ENCODE data around the gene PRIMA1. TPM values are rescaled to one million over a fixed set of nuclear protein-coding genes. Genes with fewer than 3 reads are reported as not detected.

PRIMA1 gene
- total RNA-seq, 1 experiment from 2014 or later: 0.26 TPM

- Histone ChIP-seq H3K4me3 (ENCODE audit: low read depth in 2 of 2, low read length in 2 of 2) (no peak overlapping the region), H3K36me3 (ENCODE audit: control insufficient read depth, insufficient read depth, low read length) (no peaks in the 10 kb centered on the region), H3K27ac (ENCODE audit: low read length) (no peak overlapping the region), H3K9me3 (ENCODE audit: control insufficient read depth, insufficient read depth, low read depth, low read length) (no peaks in the 10 kb centered on the region), H3K4me1 (ENCODE audit: control insufficient read depth, insufficient read depth, low read length) (no peaks in the 10 kb centered on the region), H3K27me3 (ENCODE audit: control insufficient read depth, insufficient read depth, low read length) (no peaks in the 10 kb centered on the region)
- in situ Hi-C loops (cut with HindIII; ENCODE audit: low pct_unique_long_range_greater_than_20kb, low sequenced_read_pairs) (no loop called here), intact Hi-C loops (cut with micrococcal nuclease; ENCODE audit: unreplicated experiment) (no loop called here)
- DNase-seq (ENCODE audit: low read depth, low spot score): no peak
- POLR2A ChIA-PET: no interaction called here
- CTCF ChIA-PET: no interaction called here
- ATAC-seq: no peak
- BruUV-seq (replicated peaks): no TSS peak
- TF ChIP-seq TCF7L2 (IDR thresholded peaks at IDR 0.05; ENCODE audit: low read depth, low read length): no peak
- TF ChIP-seq POLR2AphosphoS5 (IDR thresholded peaks at IDR 0.05; ENCODE audit: low read depth, low read length): no peak
- TF ChIP-seq REST (IDR thresholded peaks at IDR 0.05; ENCODE audit: insufficient read depth in 1 of 2, low read depth in 2 of 2, low read length in 1 of 2): no peak
- no peak for TF ChIP-seq SIN3A (IDR thresholded peaks at IDR 0.05; ENCODE audit: borderline replicate concordance, insufficient read depth, low read depth, low read length)
- TF ChIP-seq, protein P1, sequence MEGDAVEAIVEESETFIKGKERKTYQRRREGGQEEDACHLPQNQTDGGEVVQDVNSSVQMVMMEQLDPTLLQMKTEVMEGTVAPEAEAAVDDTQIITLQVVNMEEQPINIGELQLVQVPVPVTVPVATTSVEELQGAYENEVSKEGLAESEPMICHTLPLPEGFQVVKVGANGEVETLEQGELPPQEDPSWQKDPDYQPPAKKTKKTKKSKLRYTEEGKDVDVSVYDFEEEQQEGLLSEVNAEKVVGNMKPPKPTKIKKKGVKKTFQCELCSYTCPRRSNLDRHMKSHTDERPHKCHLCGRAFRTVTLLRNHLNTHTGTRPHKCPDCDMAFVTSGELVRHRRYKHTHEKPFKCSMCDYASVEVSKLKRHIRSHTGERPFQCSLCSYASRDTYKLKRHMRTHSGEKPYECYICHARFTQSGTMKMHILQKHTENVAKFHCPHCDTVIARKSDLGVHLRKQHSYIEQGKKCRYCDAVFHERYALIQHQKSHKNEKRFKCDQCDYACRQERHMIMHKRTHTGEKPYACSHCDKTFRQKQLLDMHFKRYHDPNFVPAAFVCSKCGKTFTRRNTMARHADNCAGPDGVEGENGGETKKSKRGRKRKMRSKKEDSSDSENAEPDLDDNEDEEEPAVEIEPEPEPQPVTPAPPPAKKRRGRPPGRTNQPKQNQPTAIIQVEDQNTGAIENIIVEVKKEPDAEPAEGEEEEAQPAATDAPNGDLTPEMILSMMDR (IDR thresholded peaks at IDR 0.05): no peak
Observed at GRCh38 chr14:93708800-93709199, 79.5 kb downstream of the PRIMA1 start.

DNA sequence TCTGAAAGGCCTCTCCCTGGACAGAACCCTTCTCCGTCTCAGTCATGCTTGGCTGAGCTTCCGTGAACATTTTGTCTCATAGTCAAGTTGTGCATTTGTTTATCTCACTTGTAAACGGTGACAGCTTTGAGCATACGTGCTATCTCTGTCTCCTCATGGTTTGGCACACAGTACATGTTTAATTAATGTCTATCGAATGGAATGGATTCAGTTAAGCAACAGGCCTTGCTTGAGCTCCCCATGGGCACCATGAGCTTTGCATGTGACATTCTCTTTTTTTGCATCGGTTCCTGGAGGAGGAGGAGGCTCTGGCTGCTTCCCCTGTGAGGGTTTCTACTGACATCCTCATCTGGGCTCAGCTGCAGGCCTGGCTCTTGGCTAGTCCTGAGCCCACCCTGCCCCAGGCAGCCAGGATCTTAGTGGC, 80.0 kb downstream of the PRIMA1 start:
- ChIA-PET POLR2A (no interaction called here), CTCF (no interaction called here)
- Histone ChIP-seq H3K4me1 (ENCODE audit: control insufficient read depth, insufficient read depth, low read length) (no peaks in the 10 kb centered on the region), H3K27ac (ENCODE audit: low read length) (no peak overlapping the region), H3K9me3 (ENCODE audit: control insufficient read depth, insufficient read depth, low read depth, low read length) (no peaks in the 10 kb centered on the region), H3K27me3 (ENCODE audit: control insufficient read depth, insufficient read depth, low read length) (no peaks in the 10 kb centered on the region), H3K4me3 (ENCODE audit: low read depth in 2 of 2, low read length in 2 of 2) (no peak overlapping the region), H3K36me3 (ENCODE audit: control insufficient read depth, insufficient read depth, low read length) (no peaks in the 10 kb centered on the region)
- intact Hi-C loops (cut with micrococcal nuclease; ENCODE audit: unreplicated experiment) (no loop called here), in situ Hi-C loops (cut with HindIII; ENCODE audit: low pct_unique_long_range_greater_than_20kb, low sequenced_read_pairs) (no loop called here)
- TF ChIP-seq SIN3A (IDR thresholded peaks at IDR 0.05; ENCODE audit: borderline replicate concordance, insufficient read depth, low read depth, low read length) (no peak), TCF7L2 (IDR thresholded peaks at IDR 0.05; ENCODE audit: low read depth, low read length) (no peak), POLR2AphosphoS5 (IDR thresholded peaks at IDR 0.05; ENCODE audit: low read depth, low read length) (no peak), REST (IDR thresholded peaks at IDR 0.05; ENCODE audit: insufficient read depth in 1 of 2, low read depth in 2 of 2, low read length in 1 of 2) (no peak)
- TF ChIP-seq, protein P1 (IDR thresholded peaks at IDR 0.05): no peak
- no TSS peak for BruUV-seq (replicated peaks)
- DNase-seq (ENCODE audit: low read depth, low spot score) (no peak), ATAC-seq (no peak)

Data from Panc1 (cell line).